CD4-positive, alpha-beta T cell treated with Interferon alpha-2 for 1 hour (primary cell): ENCODE measurements around the gene TRIM17.

Experiments used
- DNase-seq, 2 donors: peaks; one replicate each; pipeline ENCODE4 v3.0.0-alpha.2; 2020 to 2022

Gene TRIM17

GRCh38 chr1:228378090-228378872 lies 38.4 kb downstream of the TRIM17 start:
- peak; percentile 47 to 66 for DNase-seq

GRCh38 chr1:228377664-228378089 lies 39.0 kb downstream of the TRIM17 start:
- DNase-seq: no peak

DNA sequence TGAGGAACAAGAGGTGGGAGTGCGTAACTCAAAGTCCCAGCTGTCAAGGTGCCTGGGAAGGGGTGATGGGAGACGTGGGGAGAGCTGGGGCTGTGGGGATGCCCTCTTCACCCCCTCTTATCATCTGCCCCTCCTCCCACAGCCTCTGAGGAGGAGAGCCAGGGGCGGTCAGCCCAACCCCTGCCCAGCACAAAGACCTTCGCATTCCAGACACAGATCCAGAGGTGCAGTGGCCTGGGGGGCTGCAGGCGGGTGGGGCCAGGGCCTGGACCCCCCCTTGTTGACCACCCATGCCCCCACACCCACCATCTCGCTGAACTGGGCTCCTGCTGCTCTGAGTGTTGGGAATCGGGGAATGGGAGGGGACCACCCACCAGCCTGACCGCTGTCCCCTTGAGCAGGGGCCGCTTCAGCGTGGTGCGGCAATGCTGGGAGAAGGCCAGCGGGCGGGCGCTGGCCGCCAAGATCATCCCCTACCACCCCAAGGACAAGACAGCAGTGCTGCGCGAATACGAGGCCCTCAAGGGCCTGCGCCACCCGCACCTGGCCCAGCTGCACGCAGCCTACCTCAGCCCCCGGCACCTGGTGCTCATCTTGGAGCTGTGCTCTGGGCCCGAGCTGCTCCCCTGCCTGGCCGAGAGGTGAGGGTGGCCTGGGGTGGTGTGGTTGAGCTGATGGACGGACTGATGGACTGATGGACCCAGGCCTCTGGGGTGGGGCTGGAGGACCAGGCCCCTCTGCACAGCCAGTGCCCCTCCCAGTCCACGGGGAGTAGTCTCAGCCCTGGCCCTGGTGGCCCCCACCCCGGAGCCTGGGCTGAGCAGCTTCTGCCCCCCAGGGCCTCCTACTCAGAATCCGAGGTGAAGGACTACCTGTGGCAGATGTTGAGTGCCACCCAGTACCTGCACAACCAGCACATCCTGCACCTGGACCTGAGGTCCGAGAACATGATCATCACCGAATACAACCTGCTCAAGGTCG lies 39.7 kb downstream of the TRIM17 start:
- no peak for DNase-seq

- DNase-seq: no peak
These were observed 40.4 kb downstream of the TRIM17 start for GRCh38 chr1:228376262-228376628.

GRCh38 chr1:228375578-228376261 lies 40.9 kb downstream of the TRIM17 start:
- no peak for DNase-seq

DNA sequence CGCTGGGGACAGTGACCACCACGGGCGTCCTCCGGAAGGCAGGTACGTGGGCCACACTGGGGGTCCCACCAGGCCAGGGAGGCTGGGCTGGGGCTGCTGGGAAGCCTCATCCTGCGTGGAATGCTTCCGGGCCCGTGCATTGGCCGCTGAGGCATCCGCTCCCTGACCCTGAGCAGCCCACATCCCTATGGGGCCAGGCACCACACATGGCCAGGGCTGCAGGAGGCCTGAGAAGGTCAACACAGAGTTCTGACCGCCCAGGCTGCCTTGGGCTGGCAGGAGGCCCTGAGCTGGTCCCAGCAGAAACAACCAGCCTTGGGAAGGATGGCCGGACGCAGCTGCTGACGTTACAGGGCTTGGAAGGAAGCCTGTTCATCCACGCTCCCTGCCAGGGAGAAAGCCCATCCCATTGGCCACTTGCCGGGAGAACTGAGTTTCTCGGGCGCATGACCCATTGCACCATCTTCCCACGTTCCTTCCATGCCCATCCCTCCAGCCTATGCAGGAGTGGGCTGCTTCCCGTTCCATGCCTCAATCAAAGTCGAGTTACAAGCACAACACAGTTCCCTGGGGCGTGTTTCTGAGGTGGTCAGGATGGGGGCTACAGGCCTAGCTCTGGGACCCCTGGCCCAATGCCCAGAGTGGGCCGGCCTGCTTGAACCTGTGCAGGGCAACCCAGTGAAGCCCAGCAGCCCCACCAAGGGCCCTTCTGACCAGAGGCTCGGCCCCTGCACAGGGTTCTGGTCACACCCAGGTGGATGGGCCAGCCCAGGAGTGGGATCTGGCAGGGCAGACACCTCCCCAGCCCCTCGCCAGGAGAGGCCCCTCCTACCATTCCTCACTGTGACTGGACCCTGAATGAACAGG lies 41.7 kb downstream of the TRIM17 start:
- no peak for DNase-seq

DNA sequence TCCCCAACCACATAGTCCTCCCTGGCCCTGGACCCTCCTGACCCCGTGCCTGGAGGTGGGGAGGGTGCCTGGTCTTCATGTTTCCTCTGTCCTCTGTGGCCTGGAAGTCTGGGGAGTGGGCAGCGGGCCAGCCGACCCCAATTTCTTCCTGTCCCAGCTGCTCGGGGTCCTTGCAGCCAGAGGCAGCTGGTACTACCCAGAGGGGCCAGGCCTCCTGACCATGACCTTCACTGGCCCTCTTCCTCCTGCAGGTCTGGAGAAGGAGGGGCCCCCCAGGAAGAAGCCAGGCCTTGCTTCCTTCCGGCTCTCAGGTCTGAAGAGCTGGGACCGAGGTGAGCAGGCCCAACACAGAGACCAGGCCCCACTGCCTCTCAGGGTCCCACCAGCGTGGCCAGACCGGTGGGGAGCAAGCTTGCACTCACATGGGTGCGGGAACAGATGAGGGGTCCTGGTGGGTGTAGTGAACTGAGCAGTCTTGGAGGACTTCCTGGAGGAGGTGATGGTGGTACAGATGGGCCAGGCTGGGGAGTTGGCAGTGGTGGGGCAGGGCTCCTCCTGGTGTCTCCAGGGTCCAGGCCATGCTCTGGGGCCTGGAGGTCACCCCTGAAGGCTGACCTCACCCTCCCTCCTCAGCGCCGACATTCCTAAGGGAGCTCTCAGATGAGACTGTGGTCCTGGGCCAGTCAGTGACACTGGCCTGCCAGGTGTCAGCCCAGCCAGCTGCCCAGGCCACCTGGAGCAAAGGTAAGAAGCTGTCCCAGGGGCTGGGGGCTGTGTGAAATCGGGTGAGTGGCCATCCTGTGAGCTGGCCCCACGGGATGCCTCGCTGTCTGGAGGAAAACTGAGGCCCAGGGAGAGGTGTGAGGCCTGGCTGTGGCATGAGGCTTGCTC lies 42.7 kb downstream of the TRIM17 start:
- DNase-seq: no peak

DNA sequence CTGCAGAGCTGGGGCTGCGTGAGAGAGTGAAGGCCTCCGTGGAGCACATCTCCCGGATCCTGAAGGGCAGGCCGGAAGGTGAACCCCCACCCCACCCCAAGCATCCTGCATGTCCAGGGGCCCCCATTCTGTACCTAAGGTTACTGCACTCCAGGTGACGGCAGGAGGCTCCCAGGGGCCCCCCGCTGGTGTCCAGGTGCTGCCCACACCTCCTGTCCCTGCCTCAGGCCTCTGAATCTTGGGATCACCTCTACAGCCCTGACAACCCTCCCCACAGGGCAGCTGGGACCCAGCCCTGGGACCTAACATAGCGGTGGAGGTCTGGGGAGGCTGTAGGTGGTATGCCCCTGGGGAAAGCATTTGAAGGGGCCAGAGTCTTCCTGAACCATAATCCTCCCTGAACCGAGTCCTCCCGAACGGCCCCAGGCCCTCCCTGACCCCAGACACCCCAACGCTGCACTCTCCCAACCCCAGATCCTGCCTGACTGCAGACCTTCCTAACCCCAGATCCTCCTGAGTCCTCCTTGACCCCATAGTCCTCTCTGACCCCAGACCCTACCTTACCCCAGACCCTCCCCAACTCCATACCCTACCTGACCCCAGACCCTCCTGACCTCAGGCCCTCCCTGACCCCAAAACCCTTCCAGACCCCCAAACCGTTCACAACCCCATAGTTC lies 43.5 kb downstream of the TRIM17 start:
- DNase-seq: no peak

DNA sequence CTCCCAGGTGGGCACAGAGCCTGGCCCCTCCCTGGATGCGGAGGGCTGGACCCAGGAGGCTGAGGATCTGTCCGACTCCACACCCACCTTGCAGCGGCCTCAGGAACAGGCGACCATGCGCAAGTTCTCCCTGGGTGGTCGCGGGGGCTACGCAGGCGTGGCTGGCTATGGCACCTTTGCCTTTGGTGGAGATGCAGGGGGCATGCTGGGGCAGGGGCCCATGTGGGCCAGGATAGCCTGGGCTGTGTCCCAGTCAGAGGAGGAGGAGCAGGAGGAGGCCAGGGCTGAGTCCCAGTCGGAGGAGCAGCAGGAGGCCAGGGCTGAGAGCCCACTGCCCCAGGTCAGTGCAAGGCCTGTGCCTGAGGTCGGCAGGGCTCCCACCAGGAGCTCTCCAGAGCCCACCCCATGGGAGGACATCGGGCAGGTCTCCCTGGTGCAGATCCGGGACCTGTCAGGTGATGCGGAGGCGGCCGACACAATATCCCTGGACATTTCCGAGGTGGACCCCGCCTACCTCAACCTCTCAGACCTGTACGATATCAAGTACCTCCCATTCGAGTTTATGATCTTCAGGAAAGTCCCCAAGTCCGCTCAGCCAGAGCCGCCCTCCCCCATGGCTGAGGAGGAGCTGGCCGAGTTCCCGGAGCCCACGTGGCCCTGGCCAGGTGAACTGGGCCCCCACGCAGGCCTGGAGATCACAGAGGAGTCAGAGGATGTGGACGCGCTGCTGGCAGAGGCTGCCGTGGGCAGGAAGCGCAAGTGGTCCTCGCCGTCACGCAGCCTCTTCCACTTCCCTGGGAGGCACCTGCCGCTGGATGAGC lies 44.3 kb downstream of the TRIM17 start:
- DNase-seq: no peak

DNA sequence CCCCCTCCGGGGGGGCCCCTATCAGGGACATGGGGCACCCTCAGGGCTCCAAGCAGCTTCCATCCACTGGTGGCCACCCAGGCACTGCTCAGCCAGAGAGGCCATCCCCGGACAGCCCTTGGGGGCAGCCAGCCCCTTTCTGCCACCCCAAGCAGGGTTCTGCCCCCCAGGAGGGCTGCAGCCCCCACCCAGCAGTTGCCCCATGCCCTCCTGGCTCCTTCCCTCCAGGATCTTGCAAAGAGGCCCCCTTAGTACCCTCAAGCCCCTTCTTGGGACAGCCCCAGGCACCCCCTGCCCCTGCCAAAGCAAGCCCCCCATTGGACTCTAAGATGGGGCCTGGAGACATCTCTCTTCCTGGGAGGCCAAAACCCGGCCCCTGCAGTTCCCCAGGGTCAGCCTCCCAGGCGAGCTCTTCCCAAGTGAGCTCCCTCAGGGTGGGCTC lies 44.9 kb downstream of the TRIM17 start:
- no peak for DNase-seq

DNA sequence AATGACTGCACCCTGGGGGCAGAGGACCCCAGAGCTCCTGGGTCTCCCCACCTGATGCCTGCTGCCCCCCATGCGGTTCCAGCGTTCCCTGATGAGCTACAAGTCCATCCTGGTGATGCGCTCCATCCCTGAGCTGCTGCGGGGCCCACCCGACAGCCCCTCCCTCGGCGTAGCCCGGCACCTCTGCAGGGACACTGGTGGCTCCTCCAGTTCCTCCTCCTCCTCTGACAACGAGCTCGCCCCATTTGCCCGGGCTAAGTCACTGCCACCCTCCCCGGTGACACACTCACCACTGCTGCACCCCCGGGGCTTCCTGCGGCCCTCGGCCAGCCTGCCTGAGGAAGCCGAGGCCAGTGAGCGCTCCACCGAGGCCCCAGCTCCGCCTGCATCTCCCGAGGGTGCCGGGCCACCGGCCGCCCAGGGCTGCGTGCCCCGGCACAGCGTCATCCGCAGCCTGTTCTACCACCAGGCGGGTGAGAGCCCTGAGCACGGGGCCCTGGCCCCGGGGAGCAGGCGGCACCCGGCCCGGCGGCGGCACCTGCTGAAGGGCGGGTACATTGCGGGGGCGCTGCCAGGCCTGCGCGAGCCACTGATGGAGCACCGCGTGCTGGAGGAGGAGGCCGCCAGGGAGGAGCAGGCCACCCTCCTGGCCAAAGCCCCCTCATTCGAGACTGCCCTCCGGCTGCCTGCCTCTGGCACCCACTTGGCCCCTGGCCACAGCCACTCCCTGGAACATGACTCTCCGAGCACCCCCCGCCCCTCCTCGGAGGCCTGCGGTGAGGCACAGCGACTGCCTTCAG lies 45.5 kb downstream of the TRIM17 start:
- DNase-seq: no peak

DNA sequence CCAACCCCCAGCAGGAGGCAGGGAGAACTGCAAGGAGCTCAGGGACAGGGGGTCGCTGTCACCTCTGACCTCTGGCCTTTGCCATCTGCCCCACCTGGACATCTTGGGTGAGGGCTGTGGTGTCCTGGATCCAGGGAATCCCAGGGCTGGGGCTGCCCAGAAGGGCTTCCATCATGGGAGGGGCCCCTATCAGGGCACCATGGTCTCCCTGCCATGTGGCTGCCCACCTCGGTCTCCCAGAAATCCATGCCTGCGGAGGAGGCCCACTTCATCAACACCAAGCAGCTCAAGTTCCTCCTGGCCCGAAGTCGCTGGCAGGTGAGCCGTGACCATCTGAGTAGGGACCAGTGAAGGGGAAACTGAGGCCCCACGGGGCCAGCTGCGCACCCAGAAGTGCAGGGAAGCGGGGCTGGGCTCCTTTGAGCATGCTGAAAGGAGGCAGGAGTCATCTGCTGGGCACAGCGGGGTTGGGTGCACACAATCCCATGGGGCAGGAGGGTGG lies 46.2 kb downstream of the TRIM17 start:
- no peak for DNase-seq

- no peak for DNase-seq
These were observed 46.8 kb downstream of the TRIM17 start for GRCh38 chr1:228369608-228370438.

DNA sequence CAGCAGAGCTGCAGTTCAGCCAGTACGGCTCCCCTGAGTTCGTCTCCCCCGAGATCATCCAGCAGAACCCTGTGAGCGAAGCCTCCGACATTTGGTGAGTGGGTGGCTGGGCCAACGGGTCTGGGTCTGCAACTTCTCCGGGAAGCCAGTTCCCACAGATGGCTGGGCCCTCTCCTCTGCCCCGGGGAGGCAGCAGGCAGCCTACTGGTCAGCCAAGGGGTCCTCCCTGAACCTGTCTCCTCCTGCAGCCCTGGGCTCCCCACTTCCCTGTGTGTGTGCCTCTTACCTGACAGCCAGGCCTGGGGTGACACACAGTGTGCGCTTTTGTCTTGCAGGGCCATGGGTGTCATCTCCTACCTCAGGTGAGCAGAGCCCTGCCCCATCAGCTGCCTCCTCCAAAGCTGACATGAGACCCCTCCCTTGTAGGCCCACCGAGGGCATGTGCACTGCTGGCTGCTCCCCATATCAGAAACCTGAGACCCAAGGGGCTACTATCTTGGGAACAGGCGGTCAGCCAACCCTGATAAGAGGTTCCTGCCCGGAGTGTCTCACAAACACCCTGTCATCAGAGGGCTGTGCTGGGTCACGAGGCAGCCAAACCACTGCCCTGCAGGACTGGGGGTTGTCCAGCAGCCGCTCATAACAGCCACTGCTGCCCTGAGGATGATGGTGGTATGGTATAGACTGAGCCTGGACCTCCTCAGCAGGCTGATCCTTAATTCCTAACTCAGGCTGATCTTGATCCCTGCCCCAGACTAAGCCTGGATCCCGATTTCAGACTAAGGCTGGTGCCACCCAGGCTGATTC lies 47.7 kb downstream of the TRIM17 start:
- DNase-seq: no peak

DNA sequence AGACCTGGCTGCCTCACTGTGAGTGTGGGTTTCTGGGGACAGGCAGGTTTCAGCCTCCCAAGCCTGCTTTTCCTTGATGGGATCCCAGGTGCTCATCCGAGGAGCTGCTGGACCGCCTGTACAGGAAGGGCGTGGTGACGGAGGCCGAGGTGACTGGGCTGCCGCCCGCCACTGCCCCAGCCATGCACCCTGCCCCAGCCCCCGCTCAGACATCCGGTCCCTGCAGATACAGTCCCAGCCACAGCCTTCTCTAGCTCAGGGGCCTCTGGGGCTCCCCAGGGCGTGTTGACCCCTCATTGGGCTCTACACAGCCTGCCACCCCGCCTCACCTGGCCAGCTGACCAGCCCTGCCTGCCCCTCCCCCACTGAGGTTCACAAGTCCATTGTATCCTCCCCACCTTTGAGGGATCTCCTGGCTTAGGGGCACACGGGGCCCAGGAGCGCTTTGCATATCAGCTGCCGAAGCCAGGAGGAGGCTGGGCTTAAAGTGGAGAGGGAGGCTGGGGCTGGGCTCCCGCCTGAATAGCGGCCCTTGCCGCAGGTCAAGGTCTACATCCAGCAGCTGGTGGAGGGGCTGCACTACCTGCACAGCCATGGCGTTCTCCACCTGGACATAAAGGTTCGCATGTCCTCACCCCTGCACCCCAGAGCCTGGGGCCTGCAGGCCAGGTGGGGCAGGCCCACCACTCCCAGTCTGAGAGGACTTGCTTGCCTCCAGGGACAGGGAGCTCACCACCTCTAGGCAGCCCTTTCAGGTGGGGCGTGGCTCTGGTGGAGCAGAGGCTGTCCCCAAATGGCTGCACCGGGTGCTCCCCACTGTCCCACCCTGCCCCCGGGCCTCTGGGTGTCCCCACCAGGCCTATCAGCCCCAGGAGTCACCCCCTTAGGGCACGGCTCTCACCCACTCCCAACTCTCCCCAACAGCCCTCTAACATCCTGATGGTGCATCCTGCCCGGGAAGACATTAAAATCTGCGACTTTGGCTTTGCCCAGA lies 48.6 kb downstream of the TRIM17 start:
- no peak for DNase-seq
